NCI-H774 (cell line): Measurements from ENCODE around the gene HOXB13.

ENCODE experiments used
- DNase-seq: peaks from one replicate; lab custom pipeline; 2025; lab: John Stamatoyannopoulos, UW

Gene HOXB13

DNA sequence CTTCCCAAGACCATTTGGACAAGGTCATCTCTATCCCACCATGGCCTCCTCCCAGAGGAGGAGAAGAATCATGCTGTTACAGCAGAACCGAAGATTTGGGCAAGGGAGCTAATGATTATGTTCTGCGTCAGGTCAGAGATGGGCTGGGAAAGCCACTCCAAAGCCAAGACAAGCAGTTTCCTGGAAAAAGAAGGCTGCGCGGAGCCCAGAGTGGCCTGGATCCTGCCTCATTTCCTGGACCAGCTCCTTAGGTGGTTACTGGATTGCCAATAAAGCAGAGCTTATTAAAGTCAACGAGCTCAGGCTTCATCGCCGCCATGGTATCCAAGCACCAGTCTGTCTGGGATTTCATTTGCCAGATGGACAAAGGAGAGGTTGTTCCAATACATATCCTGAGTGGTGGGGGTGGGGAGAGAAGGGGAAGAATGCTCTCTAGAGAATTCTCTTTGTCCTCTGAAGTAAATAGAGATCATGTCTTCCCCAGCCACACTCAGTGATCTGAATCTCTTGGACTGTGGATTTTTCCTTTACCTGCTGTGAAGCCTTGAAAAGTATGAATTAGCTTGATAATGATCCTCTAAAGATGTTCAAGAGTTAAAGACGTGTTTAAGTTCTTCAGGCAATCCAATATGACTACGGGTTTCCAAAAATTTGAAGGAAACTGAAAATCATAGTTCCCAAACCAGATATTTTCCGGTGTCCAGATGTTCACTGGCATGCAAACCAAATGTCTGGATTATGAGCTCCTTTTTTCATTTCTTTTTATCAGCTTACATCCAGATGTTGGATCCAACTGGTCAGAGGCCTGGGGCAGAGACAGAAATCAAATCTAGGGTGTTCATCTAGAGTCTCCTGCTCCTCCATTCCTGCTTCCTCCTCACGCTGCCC, 23.9 kb downstream of the HOXB13 start:
- no peak for DNase-seq

DNA sequence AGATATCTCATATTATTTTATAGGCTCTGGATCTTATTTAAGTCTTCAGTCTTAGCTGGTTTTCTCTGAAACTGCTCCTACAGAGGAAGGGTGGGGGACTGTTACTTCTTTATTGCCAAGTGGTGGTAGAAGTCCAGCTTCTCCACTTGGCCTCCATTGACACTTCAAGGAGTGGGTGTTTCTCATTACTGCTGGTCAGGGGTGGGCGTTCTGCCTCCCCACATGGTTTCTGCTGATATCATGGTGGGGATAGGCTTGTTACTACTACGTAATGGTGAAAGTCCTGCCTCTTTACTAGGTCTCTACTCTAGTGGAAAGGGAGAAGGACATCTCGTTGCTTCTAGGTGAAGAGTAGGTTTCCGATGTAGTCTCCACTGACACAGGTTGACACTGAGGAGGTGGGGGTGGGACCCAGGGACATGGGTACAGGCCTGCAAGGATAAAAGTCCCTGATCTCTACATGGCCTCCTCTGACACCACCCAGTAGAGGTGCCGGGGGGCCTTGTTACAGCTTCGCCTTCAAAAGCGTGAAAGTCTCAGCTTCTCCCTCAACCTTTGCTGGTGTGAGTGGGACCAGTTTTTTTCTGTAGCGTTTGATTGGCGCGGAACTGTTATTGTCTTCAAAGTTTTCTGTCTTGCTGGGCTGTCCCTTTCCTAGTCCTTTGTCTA, 26.6 kb downstream of the HOXB13 start:
- DNase-seq = no peak

DNA sequence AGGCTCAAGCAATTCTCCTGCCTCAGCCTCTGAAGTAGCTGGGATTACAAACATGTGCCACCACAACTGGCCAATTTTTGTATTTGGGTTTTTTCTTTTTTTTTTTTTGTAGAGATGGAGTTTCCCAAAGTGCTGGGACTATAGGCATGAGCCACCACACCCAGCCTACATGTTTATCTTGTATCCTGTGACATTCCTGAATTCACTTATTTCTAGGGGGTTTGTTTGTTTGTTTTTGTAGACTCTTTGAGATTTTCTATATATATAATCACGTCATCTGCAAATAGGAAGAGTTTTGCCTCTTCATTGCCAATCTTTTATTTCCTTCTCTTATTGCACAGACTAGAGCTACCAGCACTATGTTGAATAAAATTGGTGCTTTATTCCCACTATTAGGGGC, 35.4 kb downstream of the HOXB13 start:
- no peak for DNase-seq

DNA sequence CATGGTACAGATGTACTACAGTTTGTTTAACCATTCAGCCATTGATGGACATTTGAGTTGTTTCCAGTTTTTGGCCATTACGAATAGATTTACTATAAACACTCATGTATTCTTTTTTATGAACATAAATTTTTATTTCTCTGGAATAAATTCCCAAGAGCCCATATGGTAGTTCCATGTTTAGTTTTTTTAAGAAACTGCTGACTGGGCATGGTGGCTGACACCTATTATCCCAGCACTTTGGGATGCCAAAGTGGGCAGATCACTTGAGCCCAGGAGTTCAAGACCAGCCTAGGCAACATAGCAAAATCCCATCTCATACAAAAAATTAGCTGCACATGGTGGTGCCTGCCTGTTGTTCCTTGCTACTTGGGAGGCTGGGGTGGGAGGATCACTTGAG, 36.5 kb downstream of the HOXB13 start:
- DNase-seq = no peak

DNA sequence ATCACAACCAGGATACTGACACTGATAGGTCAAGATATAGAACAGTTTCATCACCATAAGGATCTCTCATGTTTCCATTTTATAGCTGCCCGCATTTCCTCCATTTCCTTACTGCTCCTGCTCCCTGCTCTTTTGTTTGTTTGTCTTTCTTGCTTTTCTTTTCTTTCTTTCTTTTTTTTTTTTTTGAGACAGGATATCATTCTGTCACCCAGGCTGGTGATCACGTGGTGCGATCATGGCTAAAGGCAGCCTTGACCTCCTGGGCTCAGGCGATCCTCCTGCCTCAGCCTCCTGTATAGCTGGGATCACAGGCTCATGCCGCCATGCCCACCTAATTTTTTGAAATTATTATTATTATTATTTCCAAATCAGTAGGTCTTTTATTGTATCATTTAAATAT, 37.9 kb downstream of the HOXB13 start:
- DNase-seq = no peak

DNA sequence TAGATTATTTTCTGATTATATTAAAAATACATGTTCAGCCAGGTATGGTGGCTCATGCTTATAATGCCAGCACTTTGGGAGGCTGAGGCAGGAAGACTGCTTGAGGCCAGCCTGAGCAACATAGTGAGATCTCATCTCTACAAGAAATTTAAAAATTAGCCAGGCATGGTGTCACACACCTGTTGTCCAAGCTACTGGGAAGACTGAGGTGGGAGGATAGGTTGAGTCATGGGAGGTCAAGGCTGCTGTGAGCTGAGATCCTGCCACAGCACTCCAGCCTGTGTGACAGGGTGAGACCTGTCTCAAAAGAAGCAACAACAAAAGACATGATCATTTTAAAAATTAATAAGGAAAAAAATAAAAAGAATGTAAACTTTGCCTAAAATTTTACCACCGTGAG, 46.9 kb downstream of the HOXB13 start:
- DNase-seq = no peak

DNA sequence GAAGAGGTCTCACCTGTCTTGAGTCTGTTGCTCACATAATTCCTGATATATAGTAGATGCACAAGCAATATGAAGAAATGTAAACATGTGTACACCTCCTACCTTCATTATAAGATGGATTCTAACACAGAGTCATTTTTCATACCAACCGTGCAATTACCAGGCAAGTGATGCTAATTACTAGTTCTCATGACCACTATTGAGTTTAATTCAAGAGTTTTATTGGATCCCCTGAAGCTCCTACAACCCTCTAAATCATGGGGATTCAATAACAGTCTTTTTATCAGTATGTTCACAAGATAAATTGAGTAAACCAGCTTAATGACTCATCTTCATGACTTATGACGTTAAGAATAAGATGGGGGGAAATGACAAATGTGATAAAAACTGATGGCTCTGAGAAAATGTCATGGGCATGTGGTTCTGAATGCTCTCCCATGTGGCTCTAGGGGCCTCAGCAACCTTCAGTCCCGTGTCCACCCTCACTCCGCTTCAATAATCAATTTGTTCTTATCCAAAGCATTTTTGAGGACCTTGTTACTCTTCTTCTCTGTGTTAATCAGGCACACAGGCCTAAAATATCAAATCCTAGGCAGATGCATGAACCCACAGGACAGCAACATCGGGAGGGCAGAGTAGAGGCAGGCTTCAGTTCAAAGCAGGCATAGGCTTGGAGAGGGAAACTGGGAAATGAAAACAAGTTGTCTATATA, 49.0 kb downstream of the HOXB13 start:
- DNase-seq = no peak

DNA sequence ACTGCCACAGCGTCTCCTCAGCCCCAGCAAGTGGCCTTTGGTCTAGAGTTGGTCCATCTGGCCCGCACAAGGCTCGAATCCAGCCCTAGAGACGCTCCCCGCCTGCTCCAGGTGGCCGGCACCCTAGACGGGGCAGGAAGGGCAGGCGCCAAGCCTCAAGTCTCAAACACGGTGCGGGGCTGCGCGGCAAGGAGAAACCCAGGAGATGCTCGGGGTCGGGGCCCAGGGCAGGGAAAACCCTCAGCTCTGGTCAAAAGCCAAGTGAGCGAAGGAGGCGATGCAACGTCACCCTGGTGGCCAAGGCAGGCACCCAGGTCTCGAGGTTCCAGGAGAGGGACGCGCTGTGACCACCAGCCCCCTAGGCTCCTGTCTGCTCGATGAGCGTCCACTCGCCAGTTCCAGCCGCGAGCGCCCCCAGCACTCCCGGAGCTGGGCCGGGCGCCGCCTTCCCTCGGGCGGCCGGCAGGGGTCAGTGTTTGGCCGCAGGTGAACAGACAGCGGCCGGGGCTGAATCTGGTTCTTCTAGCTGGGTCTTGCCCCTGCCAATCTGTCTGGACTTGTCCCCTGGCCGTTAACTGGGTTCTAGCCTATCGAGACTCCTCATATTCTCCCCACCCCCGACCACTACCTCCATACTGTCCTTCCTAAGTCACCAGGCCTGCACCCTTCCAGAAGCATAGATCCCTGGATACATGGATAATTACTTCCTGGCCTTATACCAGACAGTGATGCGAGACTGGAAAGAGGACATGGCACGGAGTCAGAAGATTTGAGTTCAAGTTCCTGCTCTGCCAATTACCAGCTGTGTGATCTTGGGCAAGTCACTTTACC, 50.2 kb downstream of the HOXB13 start:
- DNase-seq = peak; percentile 76

DNA sequence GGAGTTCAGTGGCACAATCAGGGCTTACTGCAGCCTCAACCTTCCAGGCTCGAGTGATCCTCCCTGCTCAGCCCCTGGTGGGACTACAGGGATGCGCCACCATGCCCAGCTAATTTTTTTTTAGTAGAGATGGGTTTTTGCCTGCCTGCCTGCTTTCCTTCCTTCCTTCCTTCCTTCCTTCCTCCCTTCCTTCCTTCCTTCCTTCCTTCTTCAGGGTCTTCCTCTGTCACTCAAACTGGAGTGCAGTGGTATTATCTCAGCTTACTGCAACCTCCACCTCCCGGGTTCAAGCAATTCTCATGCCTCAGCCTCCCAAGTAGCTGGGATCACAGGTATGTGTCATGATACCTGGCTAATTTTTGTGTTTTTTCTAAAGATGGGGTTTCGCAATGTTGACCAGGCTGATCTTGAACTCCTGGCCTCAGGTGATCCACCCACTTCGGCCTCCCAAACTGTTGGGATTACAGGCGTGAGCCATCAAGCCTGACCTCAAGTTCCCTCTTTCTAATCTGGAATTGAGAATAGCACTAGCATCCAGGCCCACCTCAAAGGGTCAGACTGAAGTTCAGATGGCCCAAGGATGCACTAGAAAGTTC, 51.5 kb downstream of the HOXB13 start:
- no peak for DNase-seq
